Naive B cell (primary cell): ENCODE measurements around the gene PTPN6. TPM values are rescaled to one million over a fixed set of nuclear protein-coding genes. Genes with fewer than 3 reads are reported as not detected.

Experiments used
- ATAC-seq, 2 donors: fragments of 150-1000 bp; cut with Tn5 transposase; 2 replicates each; pipeline ENCODE4 v1.10.0; 2021; ENCODE audit warnings: low read depth in 2 of 2, mild to moderate bottlenecking in 2 of 2, moderate library complexity in 2 of 2
- DNase-seq: peaks from one replicate; pipeline ENCODE4 v3.0.0; 2022
- H3K27ac Mint-ChIP-seq, 6 donors: one replicate each; pipeline ENCODE4 v1.8.0; 2020 to 2022; ENCODE audit warnings: mild to moderate bottlenecking in 6 of 6, mixed read lengths in 6 of 6, moderate library complexity in 5 of 6, inconsistent platforms in 2 of 6
- H3K27me3 Mint-ChIP-seq, 3 donors: one replicate each; pipeline ENCODE4 v1.8.0; 2021 to 2022; ENCODE audit warnings: mixed read lengths in 3 of 3, mild to moderate bottlenecking in 1 of 3
- H3K36me3 Mint-ChIP-seq, 2 donors: one replicate each; pipeline ENCODE4 v1.8.0; 2020 to 2022; ENCODE audit warnings: mixed read lengths in 2 of 2, inconsistent platforms in 1 of 2, mild to moderate bottlenecking in 1 of 2
- H3K4me1 Mint-ChIP-seq, 3 donors: one replicate each; pipeline ENCODE4 v1.8.0; 2020 to 2022; ENCODE audit warnings: mixed read lengths in 3 of 3, inconsistent platforms in 1 of 3, mild to moderate bottlenecking in 1 of 3, moderate library complexity in 1 of 3
- H3K4me3 Mint-ChIP-seq, 8 donors: one replicate each; pipeline ENCODE4 v1.8.0; 2020 to 2022; ENCODE audit warnings: mild to moderate bottlenecking in 8 of 8, mixed read lengths in 8 of 8, moderate library complexity in 8 of 8, inconsistent platforms in 2 of 8
- H3K9me3 Mint-ChIP-seq, 7 donors: one replicate each; pipeline ENCODE4 v1.8.0; 2020 to 2022; ENCODE audit warnings: mixed read lengths in 7 of 7, mild to moderate bottlenecking in 5 of 7, inconsistent platforms in 2 of 7, moderate library complexity in 1 of 7
- polyA plus RNA-seq, 6 donors: library from polyadenylated mRNA; unstranded; fragments of 300-500 nt; fragmentation: Illumina TruSeq; gene quantifications; one replicate each; pipeline ENCODE4 v1.2.3, GENCODE V29; 2021; ENCODE audit warnings: low read depth in 6 of 6

Gene PTPN6
- polyA plus RNA-seq, 6 donors from 2014 or later = 398 to 1,059 (median 612) TPM

- Mint-ChIP-seq H3K4me1 (peaks cover 47 to 54% (median 50%) of the 10 kb centered on the region in 3 donors), H3K27me3 (no peaks in the 10 kb centered on the region), H3K27ac (peak overlapping the region in 5 of 6 donors; percentile 85 to 94 (median 91)), H3K36me3 (no peaks in the 10 kb centered on the region), H3K4me3 (peak overlapping the region; percentile 72 to 96 (median 87)), H3K9me3 (no peaks in the 10 kb centered on the region)
- ATAC-seq (peak; percentile 43 to 49), DNase-seq (no peak)
Measured at GRCh38 chr12:6928022-6928702, 23.0 kb upstream of the PTPN6 start.

- Mint-ChIP-seq H3K4me3 (peak overlapping the region; percentile 72 to 96 (median 87)), H3K9me3 (no peaks in the 10 kb centered on the region), H3K36me3 (no peaks in the 10 kb centered on the region), H3K4me1 (peaks cover 41 to 47% (median 46%) of the 10 kb centered on the region in 3 donors), H3K27me3 (no peaks in the 10 kb centered on the region), H3K27ac (peak overlapping the region; percentile 20 to 95 (median 91))
- ATAC-seq (no peak), DNase-seq (no peak)
Measured at GRCh38 chr12:6928703-6929407, 22.3 kb upstream of the PTPN6 start.

- Mint-ChIP-seq H3K4me1 (peaks cover 33 to 46% (median 40%) of the 10 kb centered on the region in 3 donors), H3K9me3 (no peaks in the 10 kb centered on the region), H3K36me3 (no peaks in the 10 kb centered on the region), H3K27me3 (no peaks in the 10 kb centered on the region), H3K27ac (peak overlapping the region; percentile 28 to 95 (median 91)), H3K4me3 (peak overlapping the region; percentile 72 to 96 (median 87))
- DNase-seq = no peak
- no peak for ATAC-seq
Measured at GRCh38 chr12:6929466-6930452, 21.4 kb upstream of the PTPN6 start.

GRCh38 chr12:6932766-6933165 is 18.4 kb upstream of the PTPN6 start:
- peak overlapping the region in 1 of 8 donors; percentile 66 for H3K4me3 Mint-ChIP-seq
- no peaks in the 10 kb centered on the region for H3K27me3 Mint-ChIP-seq
- peak overlapping the region; percentile 0 to 75 (median 51) for H3K27ac Mint-ChIP-seq
- peaks cover 32 to 49% (median 43%) of the 10 kb centered on the region in 3 donors for H3K4me1 Mint-ChIP-seq
- DNase-seq (no peak), ATAC-seq (no peak)
- peaks cover 0 to 3% of the 10 kb centered on the region in 2 donors for H3K36me3 Mint-ChIP-seq
- H3K9me3 Mint-ChIP-seq = no peaks in the 10 kb centered on the region

GRCh38 chr12:6934110-6934509 is 17.0 kb upstream of the PTPN6 start:
- peak overlapping the region in 2 of 8 donors; percentile 5 to 88 for H3K4me3 Mint-ChIP-seq
- H3K36me3 Mint-ChIP-seq = peaks cover 0 to 3% of the 10 kb centered on the region in 2 donors
- no peaks in the 10 kb centered on the region for H3K9me3 Mint-ChIP-seq
- DNase-seq = no peak
- H3K27ac Mint-ChIP-seq = peak overlapping the region in 3 of 6 donors; percentile 27 to 89 (median 87)
- H3K4me1 Mint-ChIP-seq = peaks cover 31 to 49% (median 44%) of the 10 kb centered on the region in 3 donors
- H3K27me3 Mint-ChIP-seq = no peaks in the 10 kb centered on the region
- ATAC-seq = no peak

- Mint-ChIP-seq H3K4me3 (peak overlapping the region in 7 of 8 donors; percentile 9 to 93 (median 88)), H3K36me3 (peaks cover 0 to 3% of the 10 kb centered on the region in 2 donors), H3K27me3 (no peaks in the 10 kb centered on the region), H3K9me3 (no peaks in the 10 kb centered on the region), H3K27ac (peak overlapping the region in 5 of 6 donors; percentile 70 to 93 (median 87)), H3K4me1 (peaks cover 32 to 49% (median 44%) of the 10 kb centered on the region in 3 donors)
- DNase-seq (no peak), ATAC-seq (no peak)
Measured at GRCh38 chr12:6935371-6936193, 15.6 kb upstream of the PTPN6 start.

DNA sequence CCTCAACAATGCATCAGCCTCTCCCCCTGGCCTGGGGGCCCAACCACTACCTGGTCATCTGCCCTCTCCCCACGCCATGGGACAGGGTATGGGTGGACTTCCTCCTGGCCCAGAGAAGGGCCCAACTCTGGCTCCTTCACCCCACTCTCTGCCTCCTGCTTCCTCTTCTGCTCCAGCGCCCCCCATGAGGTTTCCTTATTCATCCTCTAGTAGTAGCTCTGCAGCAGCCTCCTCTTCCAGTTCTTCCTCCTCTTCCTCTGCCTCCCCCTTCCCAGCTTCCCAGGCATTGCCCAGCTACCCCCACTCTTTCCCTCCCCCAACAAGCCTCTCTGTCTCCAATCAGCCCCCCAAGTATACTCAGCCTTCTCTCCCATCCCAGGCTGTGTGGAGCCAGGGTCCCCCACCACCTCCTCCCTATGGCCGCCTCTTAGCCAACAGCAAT is 14.9 kb upstream of the PTPN6 start:
- Mint-ChIP-seq H3K27me3 (no peaks in the 10 kb centered on the region), H3K4me1 (peaks cover 32 to 49% (median 46%) of the 10 kb centered on the region in 3 donors), H3K36me3 (peaks cover 0 to 3% of the 10 kb centered on the region in 2 donors), H3K4me3 (peak overlapping the region; percentile 77 to 93 (median 87)), H3K27ac (peak overlapping the region; percentile 70 to 97 (median 91)), H3K9me3 (no peaks in the 10 kb centered on the region)
- DNase-seq (no peak), ATAC-seq (no peak)

GRCh38 chr12:6936636-6937480 is 14.3 kb upstream of the PTPN6 start:
- Mint-ChIP-seq H3K4me3 (peak overlapping the region; percentile 77 to 93 (median 87)), H3K27ac (peak overlapping the region; percentile 87 to 98 (median 96)), H3K9me3 (no peaks in the 10 kb centered on the region), H3K36me3 (peaks cover 0 to 3% of the 10 kb centered on the region in 2 donors), H3K27me3 (no peaks in the 10 kb centered on the region), H3K4me1 (peaks cover 32 to 49% (median 46%) of the 10 kb centered on the region in 3 donors)
- ATAC-seq (peak; percentile 3 to 15), DNase-seq (no peak)

- H3K27me3 Mint-ChIP-seq = no peaks in the 10 kb centered on the region
- peak overlapping the region; percentile 87 to 98 (median 96) for H3K27ac Mint-ChIP-seq
- H3K36me3 Mint-ChIP-seq = peaks cover 0 to 3% of the 10 kb centered on the region in 2 donors
- H3K4me3 Mint-ChIP-seq = peak overlapping the region; percentile 77 to 93 (median 87)
- H3K9me3 Mint-ChIP-seq = no peaks in the 10 kb centered on the region
- H3K4me1 Mint-ChIP-seq = peaks cover 35 to 57% (median 47%) of the 10 kb centered on the region in 3 donors
- DNase-seq = peak; percentile 92
- peak; percentile 94 to 96 for ATAC-seq
Measured at GRCh38 chr12:6937481-6938352, 13.4 kb upstream of the PTPN6 start.

DNA sequence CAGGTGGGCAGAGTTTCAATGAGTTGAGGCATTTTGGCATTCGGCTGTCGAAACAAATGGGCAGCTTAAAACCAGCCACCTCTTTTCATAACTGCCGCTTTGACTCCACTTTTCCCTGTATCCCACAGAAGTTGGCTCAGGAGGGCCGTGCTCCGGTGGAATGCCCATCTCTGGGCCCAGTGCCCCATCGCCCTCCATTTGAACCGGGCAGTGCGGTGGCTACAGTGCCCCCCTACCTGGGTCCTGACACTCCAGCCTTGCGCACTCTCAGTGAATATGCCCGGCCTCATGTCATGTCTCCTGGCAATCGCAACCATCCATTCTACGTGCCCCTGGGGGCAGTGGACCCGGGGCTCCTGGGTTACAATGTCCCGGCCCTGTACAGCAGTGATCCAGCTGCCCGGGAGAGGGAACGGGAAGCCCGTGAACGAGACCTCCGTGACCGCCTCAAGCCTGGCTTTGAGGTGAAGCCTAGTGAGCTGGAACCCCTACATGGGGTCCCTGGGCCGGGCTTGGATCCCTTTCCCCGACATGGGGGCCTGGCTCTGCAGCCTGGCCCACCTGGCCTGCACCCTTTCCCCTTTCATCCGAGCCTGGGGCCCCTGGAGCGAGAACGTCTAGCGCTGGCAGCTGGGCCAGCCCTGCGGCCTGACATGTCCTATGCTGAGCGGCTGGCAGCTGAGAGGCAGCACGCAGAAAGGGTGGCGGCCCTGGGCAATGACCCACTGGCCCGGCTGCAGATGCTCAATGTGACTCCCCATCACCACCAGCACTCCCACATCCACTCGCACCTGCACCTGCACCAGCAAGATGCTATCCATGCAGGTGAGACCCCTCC is 12.6 kb upstream of the PTPN6 start:
- no peak for ATAC-seq
- H3K36me3 Mint-ChIP-seq = peaks cover 0 to 3% of the 10 kb centered on the region in 2 donors
- DNase-seq = no peak
- H3K4me3 Mint-ChIP-seq = peak overlapping the region in 6 of 8 donors; percentile 77 to 93 (median 90)
- no peaks in the 10 kb centered on the region for H3K27me3 Mint-ChIP-seq
- H3K4me1 Mint-ChIP-seq = peaks cover 38 to 66% (median 56%) of the 10 kb centered on the region in 3 donors
- peak overlapping the region; percentile 84 to 97 (median 92) for H3K27ac Mint-ChIP-seq
- H3K9me3 Mint-ChIP-seq = no peaks in the 10 kb centered on the region
